ENCODE measurements around the gene JAG1. TPM values are rescaled to one million over a fixed set of nuclear protein-coding genes. Genes with fewer than 3 reads are reported as not detected.

The JAG1 gene
- polyA plus RNA-seq, 3 donors = 0.70 to 6.8 (median 0.85) TPM

Small RNA genes lying within 50 kb of the gene (small RNA-seq; reads per million reads assigned to genes)
- not detected for gene MIR6870 (ENCODE audit: insufficient read length, low read depth)

Other genes with a start within 250 kb of the JAG1 start
- 10 to 100 TPM in 2 of 3 donors, 1 to 10 TPM in 1; 4.8 to 34.6 (median 31.8) TPM for gene MKKS, start 239.8 kb downstream of the JAG1 start, polyA plus RNA-seq
- 1 to 10 TPM in 2 of 3 donors, under 1 TPM in 1; 0.76 to 2.5 (median 1.1) TPM for gene SLX4IP, start 238.7 kb downstream of the JAG1 start, polyA plus RNA-seq